Left kidney (tissue), 2 donors: ENCODE data around the gene C1orf159. TPM values are rescaled to one million over a fixed set of nuclear protein-coding genes. Genes with fewer than 3 reads are reported as not detected.
"Not testable (repeated sequence)": the region's sequence is repeated elsewhere in the genome, so short reads cannot be mapped to it uniquely, and the experiment has no call there.

Source experiments
- DNase-seq: peaks from one replicate; pipeline ENCODE4 v3.0.0-alpha.2; 2013
- polyA plus RNA-seq: library from polyadenylated mRNA; unstranded; fragments of 120-200 nt; gene quantifications from one replicate; pipeline ENCODE4 v1.2.1, GENCODE V29; 2013; ENCODE audit not compliant: insufficient read length

Gene C1orf159
- polyA plus RNA-seq, 1 donor: 9.4 TPM

DNA sequence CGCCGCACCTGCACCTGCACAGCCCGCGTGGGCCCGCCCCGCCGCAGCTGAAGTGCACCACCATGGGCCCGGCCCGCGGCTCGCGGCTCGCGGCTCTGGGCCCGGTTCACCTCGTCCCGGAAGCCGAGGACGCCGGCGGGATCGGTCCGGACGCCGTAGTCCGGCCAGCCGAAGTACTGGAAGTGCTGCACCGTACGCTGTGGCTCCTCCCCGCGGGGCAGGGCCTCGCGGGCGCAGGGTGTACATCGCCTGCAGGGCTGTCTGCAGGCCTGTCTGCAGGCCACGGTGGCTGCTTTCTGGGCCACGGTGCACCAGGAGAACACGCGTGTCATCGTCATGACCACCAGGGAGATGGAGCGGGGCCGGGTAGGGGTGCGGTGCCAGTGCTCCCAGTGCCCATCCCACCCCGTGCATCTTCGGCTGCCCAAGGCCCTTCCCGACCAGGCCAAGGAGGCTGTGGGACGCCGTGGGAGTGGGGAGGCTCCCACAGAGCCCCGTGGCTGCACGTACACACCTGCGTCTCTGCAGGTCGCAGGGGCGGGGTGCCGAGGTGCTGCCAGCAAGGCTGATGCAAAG lies 48.5 kb downstream of the C1orf159 start:
- DNase-seq: no peak

DNA sequence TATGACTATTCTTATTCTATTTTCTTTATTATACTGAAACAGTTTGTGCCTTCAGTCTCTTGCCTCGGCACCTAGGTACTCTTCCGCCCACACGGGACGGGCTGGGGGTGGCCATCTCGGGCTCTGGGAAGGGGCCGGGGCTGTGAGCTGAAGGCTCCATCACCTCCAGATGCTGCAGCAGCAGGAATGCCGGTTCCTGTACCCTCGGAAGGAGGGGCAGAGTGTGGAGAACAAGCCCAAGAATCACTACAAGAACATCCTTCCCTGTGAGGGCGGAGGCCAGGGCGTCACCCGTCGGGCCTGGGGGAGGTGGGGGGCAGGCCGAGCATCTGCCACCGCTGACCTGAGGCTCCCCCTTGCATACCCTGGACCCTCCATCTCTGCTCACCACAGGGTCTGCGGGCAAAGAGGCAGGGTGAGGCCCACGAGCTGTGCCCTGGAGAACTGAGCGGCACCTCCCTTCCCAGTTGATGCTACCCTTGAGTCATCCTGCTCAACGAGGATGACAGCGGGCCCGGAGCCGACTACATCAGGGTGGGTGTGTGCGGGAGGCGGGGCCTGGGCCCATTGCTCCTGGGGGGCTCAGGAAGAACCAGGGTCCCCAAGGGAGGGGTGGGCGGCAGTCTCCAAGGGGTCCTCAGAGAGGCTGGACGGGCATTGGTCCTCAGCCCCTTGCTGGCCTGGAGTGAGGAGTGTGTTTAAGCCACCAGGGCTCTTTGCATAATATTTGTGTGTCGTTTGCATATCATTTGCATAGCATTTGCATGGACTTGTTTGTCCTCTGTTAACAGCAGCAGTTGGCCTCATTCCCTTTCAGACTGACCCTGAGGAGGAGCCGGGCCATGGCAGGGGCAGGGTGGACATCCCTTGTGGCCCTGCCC lies 49.2 kb downstream of the C1orf159 start:
- no peak for DNase-seq

DNA sequence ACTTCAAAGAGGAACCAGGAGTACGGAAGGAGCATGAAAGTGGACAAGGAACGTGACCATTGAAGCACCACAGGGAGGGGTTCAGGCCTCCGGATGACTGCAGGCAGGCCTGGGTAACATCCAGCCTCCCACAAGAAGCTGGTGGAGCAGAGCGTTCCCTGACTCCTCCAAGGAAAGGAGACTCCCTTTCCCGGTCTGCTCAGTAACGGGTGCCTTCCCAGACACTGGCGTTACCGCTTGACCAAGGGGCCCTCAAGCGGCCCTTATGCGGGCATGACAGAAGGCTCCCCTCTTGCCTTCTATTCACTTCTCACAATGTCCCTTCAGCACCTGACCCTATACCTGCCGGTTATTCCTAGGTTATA lies 50.0 kb downstream of the C1orf159 start:
- DNase-seq: not testable (repeated sequence)

DNA sequence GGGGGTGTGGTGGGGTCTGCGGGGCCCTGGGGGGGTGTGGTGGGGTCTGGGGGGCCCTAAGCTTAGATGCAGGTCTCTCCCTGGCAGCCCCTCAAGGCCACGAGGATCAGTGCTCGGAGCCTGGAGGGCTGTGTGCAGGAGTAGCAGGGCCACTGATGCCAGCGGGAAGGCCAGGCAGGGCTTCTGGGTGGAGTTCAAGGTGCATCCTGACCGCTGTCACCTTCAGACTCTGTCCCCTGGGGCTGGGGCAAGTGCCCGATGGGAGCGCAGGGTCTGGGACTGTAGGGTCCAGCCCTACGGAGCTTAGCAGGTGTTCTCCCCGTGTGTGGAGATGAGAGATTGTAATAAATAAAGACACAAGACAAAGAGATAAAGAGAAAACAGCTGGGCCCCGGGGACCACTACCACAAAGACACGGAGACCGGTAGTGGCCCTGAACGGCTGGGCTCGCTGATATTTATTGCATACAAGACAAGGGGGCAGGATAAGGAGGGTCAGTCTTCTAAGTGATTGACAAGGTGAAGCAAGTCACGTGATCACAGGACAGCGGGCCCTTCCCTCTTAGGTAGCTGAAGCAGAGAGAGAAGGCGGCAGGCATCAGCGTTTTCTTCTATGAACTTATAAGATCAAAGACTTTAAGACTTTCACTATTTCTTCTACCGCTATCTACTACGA lies 50.5 kb downstream of the C1orf159 start:
- no peak for DNase-seq

DNA sequence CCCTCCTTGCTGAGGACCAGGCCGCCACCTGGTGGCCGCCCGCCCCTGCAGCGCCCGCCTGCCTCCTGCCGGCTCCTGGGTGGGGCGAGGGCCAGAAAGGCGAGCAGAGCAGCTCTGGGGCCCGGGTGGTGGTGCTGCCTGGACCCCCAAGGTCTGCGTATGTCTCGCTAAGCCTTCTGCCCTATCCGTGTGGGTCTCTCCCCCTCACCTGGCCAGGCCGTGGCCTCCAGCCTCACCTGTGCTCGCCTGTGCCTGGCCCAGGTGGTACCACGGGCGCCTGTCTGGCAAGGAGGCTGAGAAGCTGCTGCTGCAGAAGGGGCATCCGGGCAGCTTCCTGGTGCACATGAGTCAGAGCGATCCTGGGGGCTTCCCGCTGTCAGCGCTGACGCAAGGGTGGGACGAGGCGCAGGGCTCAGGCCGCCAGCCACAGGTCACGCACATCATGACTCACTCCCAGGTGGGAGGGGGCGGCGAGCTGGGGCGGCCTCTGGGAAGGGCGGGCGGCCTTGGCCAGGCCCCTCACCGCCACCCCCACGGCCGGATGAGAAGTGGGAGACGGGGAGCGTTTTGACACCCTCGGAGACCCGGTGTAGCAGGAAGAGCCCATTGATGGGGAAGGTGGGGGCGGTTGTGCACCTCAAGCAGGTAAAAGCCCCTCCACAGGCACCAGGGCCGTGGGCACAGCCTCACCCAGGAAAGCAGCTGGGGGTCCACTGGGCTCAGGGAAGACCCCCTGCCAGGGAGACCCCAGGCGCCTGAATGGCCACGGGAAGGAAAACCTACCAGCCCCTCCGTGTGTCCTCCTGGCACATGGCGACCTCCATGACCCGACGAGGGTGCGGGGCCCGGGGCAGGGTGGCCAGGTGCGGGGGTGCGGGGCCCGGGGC lies 51.7 kb downstream of the C1orf159 start:
- no peak for DNase-seq

DNA sequence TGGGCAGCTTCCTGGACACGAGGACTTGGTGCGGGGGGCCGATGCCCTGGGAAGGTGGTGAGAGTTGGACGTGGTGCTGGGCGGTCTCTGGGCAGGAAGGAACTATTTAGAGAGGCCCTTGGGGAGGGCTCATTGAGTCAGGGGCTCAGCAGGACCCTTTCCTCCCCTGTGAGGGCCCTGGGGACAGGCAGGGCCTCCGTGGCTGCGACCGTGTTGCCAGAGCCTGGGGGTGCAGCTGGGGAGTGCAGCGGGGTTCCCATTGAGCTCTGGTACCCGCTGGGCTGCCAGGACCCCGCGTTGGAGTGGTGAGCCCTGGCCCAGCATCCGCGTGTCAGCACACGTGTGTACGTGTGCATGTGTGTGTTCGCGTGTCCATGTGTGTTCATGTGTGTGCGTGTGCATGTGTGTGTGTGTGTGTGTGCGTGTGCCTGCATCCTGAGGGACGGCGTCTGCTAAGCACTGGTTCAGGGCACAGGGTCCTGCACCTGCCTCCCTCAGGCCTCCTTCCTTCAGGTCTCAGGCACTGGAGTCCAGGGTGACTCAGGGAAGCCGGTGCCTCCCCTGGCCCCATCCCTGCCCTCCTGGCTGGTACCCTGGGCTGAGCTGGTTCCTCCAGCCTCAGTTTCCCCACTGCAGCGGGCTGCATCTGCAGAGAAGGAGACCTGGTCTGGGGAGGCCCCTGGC lies 52.5 kb downstream of the C1orf159 start:
- no peak for DNase-seq

DNA sequence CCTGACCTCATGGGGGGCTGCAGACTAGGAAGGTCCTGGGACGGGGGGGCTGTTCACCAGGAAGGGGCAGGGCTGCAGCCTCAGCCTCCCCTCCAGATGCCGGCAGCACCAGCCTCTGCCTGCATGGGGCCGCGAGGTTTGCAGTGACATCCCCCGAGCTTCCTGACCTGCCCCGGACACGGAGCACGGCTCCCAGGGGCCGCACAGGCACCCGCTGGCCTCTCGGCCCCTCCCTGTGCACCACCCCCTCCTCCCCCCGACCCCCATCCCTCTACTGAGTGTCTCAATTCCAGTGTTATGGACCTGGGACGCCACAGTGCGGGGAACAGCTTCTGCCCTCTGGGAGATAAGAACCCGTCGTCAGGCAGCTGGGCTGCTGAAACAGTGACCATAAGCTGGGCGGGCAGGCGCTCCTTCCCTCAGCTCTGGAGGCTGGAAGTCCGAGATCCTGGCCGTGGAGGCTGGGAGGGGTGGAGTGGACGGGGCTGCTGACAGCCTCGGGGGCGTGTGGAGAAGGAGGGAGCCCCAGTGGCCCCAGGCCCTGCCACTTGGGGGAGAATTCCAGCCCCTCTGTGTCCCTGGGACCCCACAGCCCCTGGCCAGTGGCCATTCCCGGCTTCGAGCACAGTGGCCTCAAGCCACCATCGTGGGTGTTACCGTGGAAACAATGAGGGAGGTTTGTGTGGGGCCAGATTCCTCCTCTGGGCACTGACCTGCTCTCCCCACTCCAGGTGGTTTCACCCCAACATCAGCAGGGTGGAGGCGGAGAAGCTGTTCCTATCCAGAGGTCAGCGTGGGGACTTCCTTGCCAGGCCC lies 53.3 kb downstream of the C1orf159 start:
- no peak for DNase-seq

DNA sequence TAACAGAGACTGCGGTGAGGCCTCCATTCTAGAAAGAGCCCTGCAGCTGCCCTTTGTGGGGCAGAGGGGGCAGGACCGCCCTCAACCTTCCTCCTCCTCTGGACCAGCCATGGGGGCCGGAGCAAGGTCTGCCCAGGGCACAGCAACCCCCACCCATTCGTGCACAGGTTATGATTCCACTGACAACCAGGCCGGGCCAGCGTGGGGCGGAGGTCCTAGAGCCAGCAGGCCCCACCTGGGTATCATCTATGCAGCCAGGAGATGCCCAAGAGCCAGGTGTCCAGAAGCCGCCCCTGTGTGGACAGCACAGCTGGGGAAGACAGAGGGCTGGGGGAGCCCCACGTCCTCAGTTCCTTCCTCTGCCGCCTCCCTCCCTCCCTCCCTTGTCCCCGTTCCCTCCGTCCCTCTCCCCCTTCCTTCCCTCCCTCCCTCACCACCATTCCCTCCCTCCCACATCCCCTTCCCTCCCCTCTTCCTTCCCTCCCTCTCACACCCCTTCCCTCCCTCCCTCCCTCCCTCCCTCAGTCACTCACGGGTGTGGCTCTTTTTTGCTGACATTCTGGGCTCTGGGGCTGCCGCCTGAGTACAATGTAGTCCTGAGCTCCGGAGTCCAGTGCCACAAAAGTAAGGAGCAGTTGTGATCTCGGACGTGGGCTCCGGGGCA lies 54.1 kb downstream of the C1orf159 start:
- no peak for DNase-seq

DNA sequence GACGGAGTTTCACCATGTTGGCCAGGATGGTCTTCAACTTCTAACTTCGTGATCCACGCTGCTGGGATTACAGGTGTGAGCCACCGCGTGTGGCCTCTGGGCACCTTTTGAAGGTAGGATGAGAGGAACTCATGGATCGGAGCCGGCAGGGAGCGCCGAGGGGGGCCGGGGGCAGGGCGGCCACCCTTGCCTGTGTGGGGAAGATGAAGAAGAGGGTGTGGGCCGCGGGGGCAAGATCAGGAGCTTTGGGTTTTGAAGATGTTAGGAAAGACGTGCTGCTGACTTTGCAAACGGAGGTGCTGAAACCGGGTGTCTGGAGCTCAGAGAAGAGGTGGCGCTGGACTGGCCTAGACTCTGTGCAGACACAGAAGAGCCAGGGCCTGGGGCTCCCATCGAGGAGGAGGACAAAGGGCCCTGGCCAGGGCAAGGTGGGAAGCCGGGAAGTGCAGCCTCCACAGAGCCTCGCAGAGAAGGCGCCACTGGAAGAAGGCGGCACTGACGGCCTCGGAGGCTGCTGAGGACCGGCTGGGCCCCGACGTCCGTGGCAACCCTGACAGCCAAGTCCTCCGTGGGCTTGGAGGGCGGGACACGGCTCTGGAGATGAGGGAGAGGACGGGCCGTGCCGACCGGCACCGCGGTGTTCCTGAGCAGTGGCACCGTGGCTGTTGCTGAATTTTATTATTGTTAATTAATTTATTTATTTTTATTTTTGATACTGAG lies 55.4 kb downstream of the C1orf159 start:
- DNase-seq: no peak

DNA sequence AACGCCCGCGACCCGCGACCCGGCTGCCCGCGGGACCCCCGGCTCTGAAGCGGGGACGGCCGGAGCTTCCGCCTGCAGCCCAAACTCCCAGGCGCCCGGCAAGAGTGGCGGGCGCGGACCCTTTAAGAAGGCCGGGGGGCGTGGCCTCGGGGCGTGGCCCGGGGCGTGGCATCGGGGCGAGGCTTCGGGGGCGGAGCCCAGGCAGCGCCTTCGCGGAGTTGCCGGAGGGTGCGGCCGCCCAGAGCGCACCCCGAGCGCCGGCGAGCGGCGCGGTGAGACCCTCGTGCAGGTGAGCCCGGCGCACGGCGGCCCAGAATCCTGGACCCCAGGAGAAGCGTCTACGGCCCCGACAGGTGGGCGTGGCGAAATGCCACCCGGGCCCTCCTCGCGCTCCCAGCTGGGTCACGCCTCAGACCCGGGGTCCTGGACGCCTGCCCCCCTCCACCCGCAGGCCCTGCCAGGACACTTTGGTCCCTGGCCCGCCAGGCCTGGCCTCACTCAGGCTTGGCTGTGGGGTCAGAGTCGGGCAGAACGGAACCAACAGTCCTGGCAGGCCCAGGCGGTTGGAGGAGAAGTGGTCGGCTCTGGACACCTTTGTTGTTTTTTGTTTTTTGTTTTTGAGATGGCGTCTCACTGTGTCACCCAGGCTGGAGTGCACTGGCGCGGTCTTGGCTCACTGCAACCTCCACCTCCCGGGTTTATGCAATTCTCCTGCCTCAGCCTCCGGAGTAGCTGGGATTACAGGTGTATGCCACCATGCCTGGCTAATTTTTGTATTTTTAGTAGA lies 56.2 kb downstream of the C1orf159 start:
- peak; percentile 75 for DNase-seq

DNA sequence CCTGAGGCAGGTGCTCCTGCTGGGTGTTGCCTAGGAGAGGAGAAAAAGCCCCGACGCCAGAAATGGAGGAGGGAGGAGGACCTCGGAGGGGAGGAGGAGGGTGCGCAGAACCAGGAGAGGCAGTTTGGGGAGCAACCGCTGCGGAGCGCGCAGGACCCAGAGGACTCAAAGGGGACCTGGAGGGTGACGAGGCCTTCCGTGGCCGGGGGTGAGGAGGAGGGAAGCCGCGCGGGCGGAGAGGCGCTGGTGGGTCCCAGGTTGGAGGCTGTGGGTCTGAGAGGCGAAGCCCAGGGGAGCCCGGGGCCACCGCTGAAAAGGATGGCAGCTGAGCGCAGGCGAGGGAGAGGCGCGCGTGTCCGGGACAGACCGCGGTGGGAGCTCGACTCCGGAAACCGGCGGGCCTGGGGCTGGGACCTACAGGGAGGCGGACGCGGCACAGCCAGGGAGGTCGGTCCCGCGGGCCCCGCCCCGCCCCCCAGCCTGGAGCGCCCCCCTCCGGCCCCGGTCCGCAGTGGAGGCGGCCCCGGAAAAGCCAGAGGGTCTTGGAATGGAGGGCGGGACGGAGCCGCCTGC lies 56.9 kb downstream of the C1orf159 start:
- no peak for DNase-seq

DNA sequence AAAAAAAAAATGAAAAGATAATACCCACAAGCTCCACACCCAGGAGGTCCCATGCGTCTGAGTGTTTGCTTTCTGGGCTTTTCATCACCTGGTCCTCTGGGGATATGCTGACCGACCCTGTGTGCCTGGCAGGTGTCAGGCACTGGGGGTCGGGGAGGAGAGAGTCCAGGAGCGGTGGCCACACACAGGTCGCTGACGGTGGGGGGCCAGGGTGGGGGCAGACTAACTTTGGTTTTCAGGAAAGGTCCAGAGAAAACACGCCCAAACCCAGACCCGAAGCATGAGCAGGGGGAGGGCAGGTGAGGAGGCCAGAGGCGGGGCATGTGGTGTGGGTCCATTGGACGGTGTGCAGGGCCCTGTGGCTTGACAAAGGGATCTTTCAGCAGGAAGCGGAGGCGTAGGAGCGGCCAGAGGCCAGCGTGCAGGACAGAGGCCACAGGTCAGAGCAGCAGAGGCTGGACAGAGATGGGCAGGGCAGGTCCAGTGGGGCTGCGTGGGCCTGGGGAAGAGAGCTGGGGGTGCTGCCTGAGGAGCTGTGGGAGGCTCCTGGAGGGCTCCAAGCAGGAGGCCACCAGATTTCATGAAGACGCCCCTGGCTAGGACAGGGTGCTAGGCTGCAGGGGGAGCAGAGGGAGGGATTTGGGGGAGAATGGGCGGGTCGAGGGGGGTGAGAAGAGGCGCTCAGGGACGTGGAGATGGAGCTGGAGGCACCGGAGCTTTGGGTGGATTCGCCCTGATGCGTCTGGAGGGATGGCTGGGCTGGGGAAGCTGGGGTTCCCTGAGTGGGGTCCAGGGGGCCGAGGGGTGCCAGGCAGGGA lies 57.6 kb downstream of the C1orf159 start:
- DNase-seq: no peak

DNA sequence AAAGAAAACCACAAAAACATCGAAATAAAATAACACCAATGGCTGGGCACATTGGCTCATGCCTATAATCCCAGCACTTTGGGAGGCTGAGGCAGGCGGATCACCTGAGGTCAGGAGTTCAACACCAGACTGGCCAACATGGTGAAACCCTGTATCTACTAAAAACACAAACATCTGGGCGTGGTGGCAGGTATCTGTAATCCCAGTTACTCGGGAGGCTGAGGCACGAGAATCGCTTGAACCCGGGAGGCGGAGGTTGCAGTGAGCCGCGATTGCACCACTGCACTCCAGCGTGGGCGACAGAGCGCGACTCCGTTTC lies 58.2 kb downstream of the C1orf159 start:
- not testable (repeated sequence) for DNase-seq

DNA sequence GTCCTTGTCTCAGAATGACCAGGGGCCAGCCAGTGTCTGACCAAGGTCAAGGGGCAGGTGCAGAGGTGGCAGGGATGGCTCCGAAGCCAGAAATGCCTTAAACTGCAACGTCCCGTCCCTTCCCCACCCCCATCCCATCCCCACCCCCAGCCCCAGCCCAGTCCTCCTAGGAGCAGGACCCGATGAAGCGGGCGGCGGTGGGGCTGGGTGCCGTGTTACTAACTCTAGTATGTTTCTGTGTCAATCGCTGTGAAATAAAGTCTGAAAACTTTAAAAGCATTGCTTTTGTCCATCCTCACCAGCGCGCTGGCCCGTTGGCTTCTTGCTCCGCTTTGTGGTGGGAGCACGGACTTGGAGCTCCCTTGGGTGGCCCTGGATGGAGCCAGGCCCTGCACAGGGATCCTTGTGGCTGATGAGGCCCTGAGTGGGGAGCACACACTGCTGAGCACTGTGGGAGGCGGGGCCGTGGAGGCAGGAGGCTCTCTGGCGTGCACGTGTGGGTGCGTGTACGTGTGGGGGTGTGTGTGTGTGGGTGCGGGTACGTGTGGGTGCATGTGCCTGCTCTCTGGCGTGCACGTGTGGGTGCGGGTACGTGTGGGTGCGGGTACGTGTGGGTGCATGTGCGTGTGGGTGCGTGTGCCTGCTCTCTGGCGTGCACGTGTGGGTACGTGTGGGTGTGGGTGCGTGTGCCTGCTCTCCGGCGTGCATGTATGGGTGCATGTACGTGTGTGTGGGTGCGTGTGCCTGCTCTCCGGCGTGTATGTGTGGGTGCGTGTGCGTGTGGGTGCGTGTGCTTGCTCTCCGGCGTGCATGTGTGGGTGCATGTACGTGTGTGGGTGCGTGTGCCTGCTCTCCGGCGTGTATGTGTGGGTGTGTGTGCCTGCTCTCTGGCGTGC lies 59.8 kb downstream of the C1orf159 start:
- DNase-seq: no peak

DNA sequence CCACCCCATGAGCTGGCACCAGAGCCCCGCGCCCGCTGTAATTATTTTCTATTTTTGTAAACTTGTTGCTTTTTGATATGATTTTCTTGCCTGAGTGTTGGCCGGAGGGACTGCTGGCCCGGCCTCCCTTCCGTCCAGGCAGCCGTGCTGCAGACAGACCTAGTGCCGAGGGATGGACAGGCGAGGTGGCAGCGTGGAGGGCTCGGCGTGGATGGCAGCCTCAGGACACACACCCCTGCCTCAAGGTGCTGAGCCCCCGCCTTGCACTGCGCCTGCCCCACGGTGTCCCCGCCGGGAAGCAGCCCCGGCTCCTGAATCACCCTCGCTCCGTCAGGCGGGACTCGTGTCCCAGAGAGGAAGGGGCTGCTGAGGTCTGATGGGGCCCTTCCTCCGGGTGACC lies 60.9 kb downstream of the C1orf159 start:
- DNase-seq: no peak

DNA sequence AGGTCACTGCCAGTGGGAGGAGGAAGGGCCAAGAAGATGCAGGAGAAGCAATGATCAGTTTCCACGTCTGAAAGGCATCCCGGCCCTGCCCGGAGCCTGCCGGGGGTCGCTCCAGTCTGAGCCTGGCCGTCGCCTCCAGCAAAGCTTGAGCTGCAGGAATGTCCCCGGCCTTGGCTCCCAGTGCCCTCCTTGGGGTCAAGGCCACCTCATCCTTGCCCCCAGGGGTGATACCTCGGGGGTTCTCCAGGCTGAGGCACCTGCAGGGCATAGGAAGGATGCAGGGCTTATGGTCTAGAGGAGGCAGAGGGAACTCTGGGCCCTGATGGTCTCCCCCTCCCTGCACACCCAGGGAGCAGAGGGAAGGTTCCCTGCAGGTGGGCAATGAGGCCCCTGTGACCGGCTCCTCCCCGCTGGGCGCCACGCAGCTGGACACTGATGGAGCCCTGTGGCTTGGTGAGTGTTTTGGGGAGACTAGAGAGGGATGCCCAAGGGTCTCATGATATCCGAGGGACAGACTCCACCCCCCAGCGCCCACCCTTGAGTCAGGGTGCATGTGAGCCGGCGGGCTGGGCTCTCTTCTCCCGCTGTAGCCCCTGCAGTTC lies 61.7 kb downstream of the C1orf159 start:
- no peak for DNase-seq
